ENCODE measurements around the gene CARMIL1.

Gene CARMIL1

GRCh38 chr6:25524542-25524941 lies 245.4 kb downstream of the CARMIL1 start:
- in situ Hi-C loops (cut with HindIII; ENCODE audit: low sequenced_read_pairs) = no loop called here
- TF ChIP-seq CTCF (IDR thresholded peaks at IDR 0.05; ENCODE audit: low read depth, low read length) = no peak
- DNase-seq (ENCODE audit: low read depth, low spot score) = no peak

GRCh38 chr6:25525078-25525477 lies 245.9 kb downstream of the CARMIL1 start:
- in situ Hi-C loops (cut with HindIII; ENCODE audit: low sequenced_read_pairs) = no loop called here
- H3K4me3 ChIP-seq (ENCODE audit: low read depth, low read length) = no peak overlapping the region
- DNase-seq (ENCODE audit: low read depth, low spot score) = no peak
- TF ChIP-seq CTCF (IDR thresholded peaks at IDR 0.05; ENCODE audit: low read depth, low read length) = no peak

More at GRCh38 chr6:25524542-25524941, 245.4 kb downstream of the CARMIL1 start:
- no peak overlapping the region for H3K4me3 ChIP-seq (ENCODE audit: low read depth, low read length)

GRCh38 chr6:25534942-25535631 lies 255.9 kb downstream of the CARMIL1 start:
- in situ Hi-C loops (cut with HindIII; ENCODE audit: low sequenced_read_pairs) = no loop called here
- no peak for TF ChIP-seq CTCF (IDR thresholded peaks at IDR 0.05; ENCODE audit: low read depth, low read length)
- no peak for DNase-seq (ENCODE audit: low read depth, low spot score)
- no peak overlapping the region for H3K4me3 ChIP-seq (ENCODE audit: low read depth, low read length)

- TF ChIP-seq CTCF (IDR thresholded peaks at IDR 0.05; ENCODE audit: low read depth, low read length) = no peak
- in situ Hi-C loops (cut with HindIII; ENCODE audit: low sequenced_read_pairs) = no loop called here
- no peak for DNase-seq (ENCODE audit: low read depth, low spot score)
- H3K4me3 ChIP-seq (ENCODE audit: low read depth, low read length) = no peak overlapping the region
These were observed 256.6 kb downstream of the CARMIL1 start for GRCh38 chr6:25535632-25536225.

GRCh38 chr6:25536781-25537180 lies 257.6 kb downstream of the CARMIL1 start:
- in situ Hi-C loops (cut with HindIII; ENCODE audit: low sequenced_read_pairs) = no loop called here
- TF ChIP-seq CTCF (IDR thresholded peaks at IDR 0.05; ENCODE audit: low read depth, low read length) = no peak
- H3K4me3 ChIP-seq (ENCODE audit: low read depth, low read length) = no peak overlapping the region
- DNase-seq (ENCODE audit: low read depth, low spot score) = no peak

GRCh38 chr6:25537349-25538018 lies 258.3 kb downstream of the CARMIL1 start:
- no peak for DNase-seq (ENCODE audit: low read depth, low spot score)

More at GRCh38 chr6:25537349-25538018, 258.3 kb downstream of the CARMIL1 start:
- no peak overlapping the region for H3K4me3 ChIP-seq (ENCODE audit: low read depth, low read length)
- in situ Hi-C loops (cut with HindIII; ENCODE audit: low sequenced_read_pairs) = no loop called here
- no peak for TF ChIP-seq CTCF (IDR thresholded peaks at IDR 0.05; ENCODE audit: low read depth, low read length)

Measured in astrocyte of the spinal cord (primary cell).